Measurements from ENCODE around the gene SRSF7.
"Not testable (repeated sequence)": the region's sequence is repeated elsewhere in the genome, so short reads cannot be mapped to it uniquely, and the experiment has no call there.

The SRSF7 gene

DNA sequence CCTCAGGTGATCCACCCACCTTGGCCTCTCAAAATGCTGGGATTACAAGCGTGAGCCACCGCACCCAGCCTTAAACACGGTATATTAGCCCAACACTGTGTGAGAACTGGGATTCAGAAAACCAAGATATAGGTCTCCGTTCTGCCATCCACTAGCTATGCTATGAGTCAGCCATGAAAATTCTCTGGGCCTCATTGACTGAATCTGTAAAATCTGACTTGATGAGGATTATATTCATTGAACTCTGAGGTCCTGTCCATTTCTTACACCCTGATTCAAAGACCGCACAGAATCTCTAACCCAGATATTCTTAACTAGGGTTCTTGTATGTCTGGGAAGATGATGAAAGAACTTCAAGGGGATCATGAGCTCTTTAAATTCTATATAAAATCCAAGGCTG is 47.8 kb downstream of the SRSF7 start:
- DNase-seq (ENCODE audit: low read depth in 2 of 2, low spot score in 1 of 2), result not testable (repeated sequence)

DNA sequence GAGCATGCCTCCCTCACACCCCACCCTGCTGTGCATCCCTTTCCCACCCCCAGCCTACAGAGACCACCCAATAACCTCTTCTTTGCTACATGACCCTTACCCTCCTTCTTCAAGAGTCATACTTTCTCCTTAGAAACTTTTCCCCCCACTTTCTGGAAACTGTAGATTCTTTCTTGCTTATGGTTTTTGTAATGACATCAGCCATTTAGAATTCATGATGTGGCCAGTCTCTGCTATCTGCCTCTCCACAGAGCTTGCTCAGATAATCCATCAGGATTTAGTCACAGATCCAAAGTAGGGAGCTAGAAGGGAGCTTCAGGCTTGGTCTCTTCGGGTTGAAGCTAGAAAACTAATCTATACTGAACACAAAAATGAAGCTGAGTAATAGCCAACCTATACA is 48.7 kb downstream of the SRSF7 start:
- no peak for DNase-seq (ENCODE audit: low read depth in 2 of 2, low spot score in 1 of 2)

- no peak for DNase-seq (ENCODE audit: low read depth in 2 of 2, low spot score in 1 of 2)
Measured at GRCh38 chr2:38701542-38701941, 49.6 kb downstream of the SRSF7 start.

GRCh38 chr2:38700881-38701458 is 50.2 kb downstream of the SRSF7 start:
- no peak for DNase-seq (ENCODE audit: low read depth in 2 of 2, low spot score in 1 of 2)

GRCh38 chr2:38700113-38700785 is 50.9 kb downstream of the SRSF7 start:
- no peak for DNase-seq (ENCODE audit: low read depth in 2 of 2, low spot score in 1 of 2)

- no peak for DNase-seq (ENCODE audit: low read depth in 2 of 2, low spot score in 1 of 2)
Measured at GRCh38 chr2:38698467-38699003, 52.6 kb downstream of the SRSF7 start.

DNA sequence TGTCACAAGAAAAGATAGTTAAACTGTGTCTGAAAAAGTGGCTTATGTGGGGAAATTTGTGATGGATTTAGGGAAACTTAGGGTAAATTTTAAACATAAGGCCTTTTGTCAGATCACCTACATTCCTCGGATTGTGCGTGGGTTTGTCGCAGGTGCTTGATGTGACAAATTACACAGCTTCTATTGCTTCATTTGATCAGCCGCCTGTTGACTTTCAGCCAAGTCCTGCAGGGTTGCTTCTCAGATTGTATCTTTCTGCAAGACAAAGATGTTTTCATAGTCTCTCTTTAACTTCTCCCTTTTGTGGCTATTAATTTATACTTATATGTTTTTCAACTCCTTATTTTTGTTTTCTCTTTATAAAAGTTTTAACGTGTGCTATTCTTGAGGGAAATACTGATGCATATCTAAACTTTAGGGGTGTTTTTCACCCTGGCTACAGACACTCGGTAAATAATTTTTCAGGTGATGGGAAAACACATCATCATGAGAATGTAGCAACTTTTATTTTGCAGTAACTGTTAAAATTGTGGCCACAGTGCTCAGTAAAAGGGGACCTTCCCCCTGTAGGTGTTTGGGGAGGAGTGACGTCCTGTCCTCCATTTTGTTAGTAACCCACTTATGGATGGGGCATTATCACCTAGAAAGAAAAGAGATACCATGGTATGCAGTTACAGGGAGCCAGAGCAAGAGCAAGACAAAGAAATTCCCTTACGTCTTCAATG is 53.9 kb downstream of the SRSF7 start:
- no peak for DNase-seq (ENCODE audit: low read depth in 2 of 2, low spot score in 1 of 2)

All from stimulated activated CD8-positive, alpha-beta memory T cell treated with anti-CD3 and anti-CD28 coated beads, Interleukin-4, amount 100 ng/mL, for 1 hour (primary cell).